Endothelial cell of umbilical vein (primary cell): ENCODE measurements around the gene LIPH. TPM values are rescaled to one million over a fixed set of nuclear protein-coding genes. Genes with fewer than 3 reads are reported as not detected.

ENCODE experiments used
- BruUV-seq: library from RNA; stranded (reverse); fragments of 400-500 nt; replicated peaks from 2 replicates; lab custom pipeline; 2021; lab: Mats Ljungman, UMichigan
- CTCF ChIA-PET: fragments of 300-600, 350-600 bp; sonication (Branson Sonifier 250); formaldehyde crosslinking; loops from one replicate; lab custom pipeline; 2021; ENCODE audit warnings: antibody characterized with exemption, inconsistent platforms; lab: Charles Lee
- POLR2A ChIA-PET: fragments of 300-600, 350-600 bp; sonication (Branson Sonifier 250); formaldehyde crosslinking; loops from one replicate; lab custom pipeline; 2021; ENCODE audit warnings: antibody characterized with exemption, inconsistent platforms; lab: Charles Lee
- DNase-seq: peaks from one replicate; pipeline ENCODE4 v3.0.0-alpha.2; 2011; ENCODE audit warnings: low read depth, low spot score
- FAIRE-seq: peaks from 2 replicates; lab custom pipeline; 2011; peaks lifted over from hg19 to GRCh38; lab: Jason Lieb, UNC
- H2AFZ ChIP-seq: 2 replicates; pipeline ENCODE4 v1.6.0; 2012; ENCODE audit warnings: low read depth, low read length, control low read depth, inconsistent platforms
- H3K27ac ChIP-seq: 2 replicates; pipeline ENCODE4 v1.5.1; 2011; ENCODE audit warnings: low read depth, mild to moderate bottlenecking, control low read depth, low read length, moderate library complexity; ENCODE audit not compliant: insufficient read depth
- H3K27me3 ChIP-seq, 2 experiments: 2 replicates each; pipeline versions ENCODE4 v1.6.0 to v1.6.1; 2011; ENCODE audit warnings: low read length in 2 of 2, mixed read lengths in 1 of 2; ENCODE audit not compliant: control insufficient read depth in 2 of 2, insufficient read depth in 2 of 2
- H3K36me3 ChIP-seq, 2 experiments: 2 replicates in 1 of 2; 3 replicates in 1 of 2; pipeline ENCODE4 v1.5.1; 2011; ENCODE audit warnings: low read length in 2 of 2, mild to moderate bottlenecking in 1 of 2, moderate library complexity in 1 of 2; ENCODE audit not compliant: control insufficient read depth in 2 of 2, insufficient read depth in 2 of 2; ENCODE audit errors: extremely low read depth in 1 of 2
- H3K4me1 ChIP-seq: 3 replicates; pipeline ENCODE4 v1.5.1; 2011; ENCODE audit warnings: mild to moderate bottlenecking, low read length; ENCODE audit not compliant: control insufficient read depth, insufficient read depth; ENCODE audit errors: extremely low read depth
- H3K4me2 ChIP-seq: 2 replicates; pipeline ENCODE4 v1.6.1; 2011; ENCODE audit warnings: low read length, control low read depth, mixed read lengths; ENCODE audit not compliant: insufficient read depth
- H3K4me3 ChIP-seq, 3 experiments: fragments of 200-600 bp in 1 of 3; sonication (generic), shearing (Covaris generic) in 1 of 3; replicated peaks in 1 of 3; 2 replicates each; pipeline ENCODE4 v1.5.1; 2011 to 2016; ENCODE audit warnings: control low read depth in 3 of 3, low read length in 3 of 3, mild to moderate bottlenecking in 2 of 3, inconsistent platforms in 1 of 3, low read depth in 1 of 3, moderate library complexity in 1 of 3; ENCODE audit not compliant: insufficient read depth in 1 of 3
- H3K79me2 ChIP-seq: 2 replicates; pipeline ENCODE4 v1.6.0; 2012; ENCODE audit warnings: low read length, inconsistent platforms; ENCODE audit not compliant: control insufficient read depth, insufficient read depth
- H3K9ac ChIP-seq: replicated peaks from 2 replicates; pipeline ENCODE3; 2011; ENCODE audit warnings: low read length, control low read depth; ENCODE audit not compliant: insufficient read depth; ENCODE audit errors: extremely low read depth
- H3K9me1 ChIP-seq: replicated peaks from 3 replicates; pipeline ENCODE4 v1.6.0; 2011; ENCODE audit warnings: mild to moderate bottlenecking, low read length; ENCODE audit not compliant: control insufficient read depth, insufficient read depth; ENCODE audit errors: extremely low read depth
- H3K9me3 ChIP-seq: replicated peaks from 2 replicates; pipeline ENCODE4 v1.5.1; 2012; ENCODE audit warnings: low read length, inconsistent platforms; ENCODE audit not compliant: control insufficient read depth, insufficient read depth
- H4K20me1 ChIP-seq: replicated peaks from 2 replicates; pipeline ENCODE3; 2011; ENCODE audit warnings: mild to moderate bottlenecking, low read length; ENCODE audit not compliant: control insufficient read depth, insufficient read depth; ENCODE audit errors: extremely low read depth
- CTCF ChIP-seq, 2 donors: IDR thresholded peaks; 1 replicate in 1 of 2; 2 replicates in 1 of 2; pipeline ENCODE4 v1.5.1; 2011; ENCODE audit warnings: low read length in 2 of 2, mild to moderate bottlenecking in 2 of 2, moderate library complexity in 2 of 2, control low read depth in 1 of 2, inconsistent platforms in 1 of 2, low read depth in 1 of 2; ENCODE audit not compliant: insufficient read depth in 1 of 2; ENCODE audit errors: extremely low read depth in 1 of 2
- EZH2 ChIP-seq: IDR thresholded peaks from 2 replicates; pipeline ENCODE4 v1.6.1; 2012; ENCODE audit warnings: borderline replicate concordance, low read depth, mild to moderate bottlenecking, moderate library complexity, low read length, inconsistent platforms; ENCODE audit not compliant: severe bottlenecking
- FOS ChIP-seq: IDR thresholded peaks from 2 replicates; pipeline ENCODE4 v1.6.1; 2011; ENCODE audit warnings: mild to moderate bottlenecking, low read length, moderate library complexity, borderline replicate concordance; ENCODE audit not compliant: insufficient read depth
- GATA2 ChIP-seq: IDR thresholded peaks from 2 replicates; pipeline ENCODE4 v1.7.0; 2011; ENCODE audit warnings: low read depth, mild to moderate bottlenecking, moderate library complexity, mixed read lengths, low read length; ENCODE audit not compliant: insufficient read length, insufficient read depth
- JUN ChIP-seq: IDR thresholded peaks from 2 replicates; pipeline ENCODE4 v1.6.1; 2011; ENCODE audit warnings: borderline replicate concordance, low read depth; ENCODE audit not compliant: insufficient read length, insufficient read depth
- MAX ChIP-seq: IDR thresholded peaks from 2 replicates; pipeline ENCODE4 v1.6.1; 2011; ENCODE audit not compliant: insufficient read depth, insufficient read length
- MYC ChIP-seq: IDR thresholded peaks from one replicate; pipeline ENCODE4 v1.6.1; 2011; ENCODE audit warnings: mild to moderate bottlenecking, low read depth, low read length
- dilution Hi-C: fragments of 300-500 bp; cut with MboI; formaldehyde crosslinking; loops from one replicate; pipeline ENCODE4 v1.15.0; 2019; ENCODE audit warnings: low sequenced_read_pairs; ENCODE audit not compliant: extremely low pct_ligation_motif_present
- intact Hi-C: fragments of 100-400 bp; cut with micrococcal nuclease; formaldehyde crosslinking; loops from one replicate; pipeline ENCODE4 v1.10.0; 2022
- polyA plus RNA-seq, 4 experiments: library from polyadenylated mRNA; depleted of rRNA in 3 of 4; stranded (reverse) in 3 of 4; unstranded in 1 of 4; fragments of >200 nt; gene quantifications; 2 replicates each; pipeline versions ENCODE4 v1.2.1 to v1.2.3, GENCODE V29; 2011 to 2012; ENCODE audit warnings: missing spikeins in 1 of 4
- total RNA-seq: library from RNA; stranded (reverse); gene quantifications from 2 replicates; pipeline ENCODE4 v1.2.3, GENCODE V29; 2021

The LIPH gene
- total and polyA plus RNA-seq, 2 donors (not counting 3 experiments of a cell fraction or from before 2014, with no cell fraction given), result not detected

GRCh38 chr3:185561958-185562357 is 9.6 kb upstream of the LIPH start:
- FAIRE-seq, result no peak
- TF ChIP-seq CTCF (IDR thresholded peaks at IDR 0.05; ENCODE audit: extremely low read depth in 1 of 2, insufficient read depth in 1 of 2, low read depth in 1 of 2, low read length in 2 of 2), result no peak
- TF ChIP-seq FOS, result no peak
- TF ChIP-seq MYC, result no peak
- no peak for TF ChIP-seq JUN
- no peak for TF ChIP-seq EZH2
- no peak for TF ChIP-seq GATA2
- TF ChIP-seq MAX, result no peak
- H3K79me2 ChIP-seq, result no peaks in the 10 kb centered on the region
- H3K27ac ChIP-seq, result no peak overlapping the region
- BruUV-seq, result no TSS peak
- H3K4me1 ChIP-seq, result no peaks in the 10 kb centered on the region
- POLR2A ChIA-PET, result no interaction called here
- intact Hi-C loops (no loop called here), dilution Hi-C loops (no loop called here)
- no peaks in the 10 kb centered on the region for H4K20me1 ChIP-seq
- no peaks in the 10 kb centered on the region for H3K36me3 ChIP-seq
- peaks cover 9 to 10% of the 10 kb centered on the region in 2 experiments for H3K27me3 ChIP-seq
- H3K4me2 ChIP-seq, result no peak overlapping the region
- no peak overlapping the region for H3K9ac ChIP-seq
- H3K9me1 ChIP-seq, result no peaks in the 10 kb centered on the region
- H3K9me3 ChIP-seq, result no peaks in the 10 kb centered on the region
- DNase-seq, result no peak
- no peak overlapping the region for H2AFZ ChIP-seq
- CTCF ChIA-PET, result interaction anchor here (1.5 kb wide), 1 partner anchor 101 kb away, joined by 4 read pairs; no protein-coding TSS in a partner anchor
- no peak overlapping the region for H3K4me3 ChIP-seq
